Upper lobe of left lung (tissue), 4 donors: ENCODE results near the gene USP17L25.
"Not testable (repeated sequence)": the region's sequence is repeated elsewhere in the genome, so short reads cannot be mapped to it uniquely, and the experiment has no call there.

Source experiments
- CTCF ChIP-seq, 6 experiments: fragments of 450-650 bp in 4 of 6; fragments of 200-600 bp in 2 of 6; sonication (generic) in 2 of 6; IDR thresholded peaks; one replicate each; pipeline ENCODE4 v1.5.1; 2016 to 2019; ENCODE audit warnings: antibody characterized with exemption in 6 of 6
- EP300 ChIP-seq, 4 donors: sonication (generic); formaldehyde crosslinking; IDR thresholded peaks; one replicate each; pipeline ENCODE4 v1.5.1; 2017; ENCODE audit warnings: antibody characterized with exemption in 4 of 4, control low read depth in 2 of 4

- TF ChIP-seq EP300, CTCF (IDR thresholded peaks at IDR 0.05): not testable (repeated sequence)
Observed at GRCh38 chr4:9329611-9330010, at the start of gene USP17L25.
